Measurements from ENCODE around the gene RDH12.

DNA sequence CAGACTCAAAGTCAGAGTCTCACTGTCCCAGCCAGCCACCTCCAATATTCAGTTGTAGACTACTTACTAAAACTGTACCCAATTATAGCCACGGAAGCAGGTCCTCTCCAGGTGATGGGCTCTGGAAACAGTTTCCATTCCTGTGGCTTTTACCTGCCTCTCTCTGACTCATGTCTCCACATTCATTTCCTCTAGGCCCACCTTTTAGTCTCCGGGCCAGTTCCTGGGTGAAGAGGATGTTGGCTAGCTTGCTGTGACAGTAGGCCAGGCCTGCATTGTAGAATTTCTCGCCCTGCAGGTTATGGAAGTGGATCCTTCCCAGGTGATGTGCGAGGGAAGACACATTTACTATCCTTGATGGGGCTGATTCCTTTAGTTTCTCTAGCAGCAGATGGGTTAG is 11.7 kb upstream of the RDH12 start:
- no peak for TF ChIP-seq POLR2A (IDR thresholded peaks at IDR 0.05; ENCODE audit: low read depth, low read length)
- TF ChIP-seq, protein P1, sequence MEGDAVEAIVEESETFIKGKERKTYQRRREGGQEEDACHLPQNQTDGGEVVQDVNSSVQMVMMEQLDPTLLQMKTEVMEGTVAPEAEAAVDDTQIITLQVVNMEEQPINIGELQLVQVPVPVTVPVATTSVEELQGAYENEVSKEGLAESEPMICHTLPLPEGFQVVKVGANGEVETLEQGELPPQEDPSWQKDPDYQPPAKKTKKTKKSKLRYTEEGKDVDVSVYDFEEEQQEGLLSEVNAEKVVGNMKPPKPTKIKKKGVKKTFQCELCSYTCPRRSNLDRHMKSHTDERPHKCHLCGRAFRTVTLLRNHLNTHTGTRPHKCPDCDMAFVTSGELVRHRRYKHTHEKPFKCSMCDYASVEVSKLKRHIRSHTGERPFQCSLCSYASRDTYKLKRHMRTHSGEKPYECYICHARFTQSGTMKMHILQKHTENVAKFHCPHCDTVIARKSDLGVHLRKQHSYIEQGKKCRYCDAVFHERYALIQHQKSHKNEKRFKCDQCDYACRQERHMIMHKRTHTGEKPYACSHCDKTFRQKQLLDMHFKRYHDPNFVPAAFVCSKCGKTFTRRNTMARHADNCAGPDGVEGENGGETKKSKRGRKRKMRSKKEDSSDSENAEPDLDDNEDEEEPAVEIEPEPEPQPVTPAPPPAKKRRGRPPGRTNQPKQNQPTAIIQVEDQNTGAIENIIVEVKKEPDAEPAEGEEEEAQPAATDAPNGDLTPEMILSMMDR (IDR thresholded peaks at IDR 0.05; ENCODE audit: extremely low read depth in 1 of 2, insufficient read depth in 1 of 2, low read depth in 1 of 2, low read length in 2 of 2) = no peak
